Gastrocnemius medialis (tissue), 4 donors: ENCODE results near the gene MAP2K7. TPM values are rescaled to one million over a fixed set of nuclear protein-coding genes. Genes with fewer than 3 reads are reported as not detected.

Source experiments
- ATAC-seq, 2 donors: fragments of 150-250 bp; one replicate each; pipeline ENCODE4 v1.9.1; 2016
- DNase-seq, 2 donors: peaks; one replicate each; pipeline ENCODE4 v3.0.0-alpha.2; 2019
- H3K27ac ChIP-seq, 4 donors: fragments of 200-600 bp; sonication (generic); 1 replicate in 1 of 4; 2 replicates in 3 of 4; pipeline ENCODE4 v1.5.1; 2016 to 2018; ENCODE audit warnings: mild to moderate bottlenecking in 2 of 4, moderate library complexity in 1 of 4
- H3K27me3 ChIP-seq, 3 donors: fragments of 200-600 bp; sonication (generic) in 2 of 3; 1 replicate in 1 of 3; 2 replicates in 2 of 3; pipeline versions ENCODE4 v1.5.1 to v1.6.0; 2016 to 2019; ENCODE audit warnings: mild to moderate bottlenecking in 1 of 3, moderate library complexity in 1 of 3
- H3K36me3 ChIP-seq, 2 donors: fragments of 200-600 bp; sonication (generic) in 1 of 2; one replicate each; pipeline ENCODE4 v1.5.1; 2017 to 2018
- H3K4me1 ChIP-seq, 2 donors: fragments of 200-600 bp; sonication (generic) in 1 of 2; one replicate each; pipeline ENCODE4 v1.5.1; 2016 to 2017; ENCODE audit warnings: mild to moderate bottlenecking in 2 of 2
- H3K4me3 ChIP-seq, 4 donors: fragments of 200-600 bp; sonication (generic) in 3 of 4; 1 replicate in 1 of 4; 2 replicates in 3 of 4; pipeline ENCODE4 v1.5.1; 2016 to 2019; ENCODE audit warnings: mild to moderate bottlenecking in 2 of 4
- H3K9me3 ChIP-seq, 3 donors: fragments of 200-600 bp; sonication (generic) in 2 of 3; 1 replicate in 1 of 3; 2 replicates in 2 of 3; pipeline ENCODE4 v1.5.1; 2016 to 2019
- CTCF ChIP-seq, 5 experiments: fragments of 450-650 bp in 3 of 5; fragments of 200-600 bp in 2 of 5; sonication (generic) in 2 of 5; IDR thresholded peaks in 4 of 5; conservative IDR thresholded peaks in 1 of 5; 1 replicate in 4 of 5; 2 replicates in 1 of 5; pipeline ENCODE4 v1.5.1; 2016 to 2019; ENCODE audit warnings: antibody characterized with exemption in 5 of 5, mild to moderate bottlenecking in 3 of 5, moderate library complexity in 3 of 5
- POLR2A ChIP-seq, 2 donors: fragments of 450-650 bp; IDR thresholded peaks; one replicate each; pipeline ENCODE4 v1.6.1; 2017; ENCODE audit warnings: antibody characterized with exemption in 2 of 2, mild to moderate bottlenecking in 2 of 2, moderate library complexity in 2 of 2
- in situ Hi-C, 4 donors: fragments of 200-750 bp; cut with MboI; loops; one replicate each; pipeline versions ENCODE4 v1.15.0 to v1.8.0; 2017; ENCODE audit warnings: low sequenced_read_pairs in 4 of 4
- intact Hi-C: fragments of 100-400 bp; cut with DNase I; formaldehyde crosslinking; loops from one replicate; pipeline ENCODE4 v1.15.1; 2023; ENCODE audit warnings: low total_unique reads
- total RNA-seq, 4 donors: library from RNA; depleted of rRNA; stranded (reverse); fragments of >200 nt; gene quantifications; one replicate each; pipeline versions ENCODE4 v1.1.0 to v1.2.3, GENCODE V29; 2016

The MAP2K7 gene
- total RNA-seq, 4 donors from 2014 or later: 17.7 to 41.7 (median 32.9) TPM

GRCh38 chr19:7912144-7912696, 8.5 kb downstream of the MAP2K7 start:
- H3K27me3 ChIP-seq: peaks cover 24 to 27% (median 26%) of the 10 kb centered on the region in 3 donors
- H3K36me3 ChIP-seq: peaks cover 0 to 38% of the 10 kb centered on the region in 2 donors
- H3K9me3 ChIP-seq: no peaks in the 10 kb centered on the region
- no peak overlapping the region for H3K4me3 ChIP-seq
- ATAC-seq (no peak), DNase-seq (no peak)
- intact Hi-C loops: no loop called here
- H3K4me1 ChIP-seq: peaks cover 5 to 19% of the 10 kb centered on the region in 2 donors
- in situ Hi-C loops: no loop called here
- no peak overlapping the region for H3K27ac ChIP-seq
- no peak for TF ChIP-seq CTCF (IDR thresholded peaks at IDR 0.05 in 4 of 5, conservative IDR thresholded peaks at IDR 0.05 in 1 of 5)
- TF ChIP-seq POLR2A (IDR thresholded peaks at IDR 0.05): no peak

- Histone ChIP-seq H3K4me1 (peaks cover 7 to 16% of the 10 kb centered on the region in 2 donors), H3K27me3 (peaks cover 28 to 34% (median 33%) of the 10 kb centered on the region in 3 donors), H3K36me3 (peaks cover 0 to 38% of the 10 kb centered on the region in 2 donors), H3K27ac (no peak overlapping the region), H3K9me3 (no peaks in the 10 kb centered on the region), H3K4me3 (no peak overlapping the region)
- in situ Hi-C loops: no loop called here
- ATAC-seq (no peak), DNase-seq (no peak)
- TF ChIP-seq CTCF (IDR thresholded peaks at IDR 0.05 in 4 of 5, conservative IDR thresholded peaks at IDR 0.05 in 1 of 5): no peak
- TF ChIP-seq POLR2A (IDR thresholded peaks at IDR 0.05): no peak
- intact Hi-C loops: no loop called here
These were observed 9.3 kb downstream of the MAP2K7 start for GRCh38 chr19:7912697-7913564.

- Histone ChIP-seq H3K27me3 (peaks cover 36 to 41% (median 40%) of the 10 kb centered on the region in 3 donors), H3K4me3 (no peak overlapping the region), H3K27ac (no peak overlapping the region), H3K36me3 (peaks cover 0 to 38% of the 10 kb centered on the region in 2 donors), H3K4me1 (peaks cover 7 to 20% of the 10 kb centered on the region in 2 donors), H3K9me3 (no peaks in the 10 kb centered on the region)
- ATAC-seq (no peak), DNase-seq (no peak)
- in situ Hi-C loops (no loop called here), intact Hi-C loops (no loop called here)
- TF ChIP-seq POLR2A (IDR thresholded peaks at IDR 0.05) (no peak), CTCF (IDR thresholded peaks at IDR 0.05 in 4 of 5, conservative IDR thresholded peaks at IDR 0.05 in 1 of 5) (no peak)
These were observed 10.0 kb downstream of the MAP2K7 start for GRCh38 chr19:7913652-7914051.

- Histone ChIP-seq H3K36me3 (peaks cover 0 to 38% of the 10 kb centered on the region in 2 donors), H3K9me3 (no peaks in the 10 kb centered on the region), H3K27me3 (peaks cover 40 to 45% (median 43%) of the 10 kb centered on the region in 3 donors), H3K4me3 (no peak overlapping the region), H3K4me1 (peaks cover 7 to 20% of the 10 kb centered on the region in 2 donors), H3K27ac (no peak overlapping the region)
- intact Hi-C loops (no loop called here), in situ Hi-C loops (no loop called here)
- DNase-seq (no peak), ATAC-seq (no peak)
- TF ChIP-seq POLR2A (IDR thresholded peaks at IDR 0.05) (no peak), CTCF (IDR thresholded peaks at IDR 0.05 in 4 of 5, conservative IDR thresholded peaks at IDR 0.05 in 1 of 5) (no peak)
These were observed 10.4 kb downstream of the MAP2K7 start for GRCh38 chr19:7914099-7914498.
